Mucosa of stomach (tissue), 1 donor: ENCODE results near the gene PHF5A.
"Not testable (repeated sequence)": the region's sequence is repeated elsewhere in the genome, so short reads cannot be mapped to it uniquely, and the experiment has no call there.

Experiments
- H3K27me3 ChIP-seq: one replicate; pipeline ENCODE4 v1.7.0; 2013; ENCODE audit warnings: mild to moderate bottlenecking, low read length; ENCODE audit not compliant: control insufficient read depth, insufficient read depth
- H3K36me3 ChIP-seq: one replicate; pipeline ENCODE4 v1.7.0; 2013; ENCODE audit warnings: low read length; ENCODE audit not compliant: control insufficient read depth, insufficient read depth
- H3K4me1 ChIP-seq: one replicate; pipeline ENCODE4 v1.7.0; 2013; ENCODE audit warnings: mild to moderate bottlenecking, low read length; ENCODE audit not compliant: control insufficient read depth, insufficient read depth
- H3K4me3 ChIP-seq: one replicate; pipeline ENCODE4 v1.7.0; 2013; ENCODE audit warnings: low read length
- H3K9ac ChIP-seq: one replicate; pipeline ENCODE4 v1.7.0; 2013; ENCODE audit warnings: mild to moderate bottlenecking, low read length, moderate library complexity
- H3K9me3 ChIP-seq: one replicate; pipeline ENCODE4 v1.7.0; 2013; ENCODE audit warnings: mild to moderate bottlenecking, low read length, moderate library complexity; ENCODE audit not compliant: control insufficient read depth
- donor health status: Pancreatic carcinoma.

Gene PHF5A

DNA sequence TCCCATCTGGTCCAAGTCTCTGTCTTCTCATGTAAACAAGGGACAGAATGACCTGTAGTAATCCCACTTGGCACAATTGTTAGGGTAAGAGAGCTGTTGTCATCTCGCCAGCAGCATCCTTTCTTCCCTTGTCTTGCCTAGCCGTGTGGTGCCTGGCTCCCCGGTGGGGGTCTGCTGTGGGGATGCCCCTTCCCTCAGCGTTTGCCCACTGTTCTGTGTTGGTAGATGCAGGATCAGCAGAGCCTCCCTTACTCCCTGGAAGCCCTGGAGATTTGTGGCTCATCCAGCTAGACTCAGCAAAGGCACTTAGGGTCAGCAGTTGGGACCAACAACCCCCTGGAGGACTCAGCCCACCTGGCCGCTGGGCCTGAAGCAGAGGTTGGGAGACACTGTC, 13.4 kb upstream of the PHF5A start:
- peaks cover 26% of the 10 kb centered on the region for H3K4me1 ChIP-seq
- H3K9me3 ChIP-seq, result no peaks in the 10 kb centered on the region
- no peak overlapping the region for H3K4me3 ChIP-seq
- H3K9ac ChIP-seq, result no peak overlapping the region
- no peaks in the 10 kb centered on the region for H3K27me3 ChIP-seq
- H3K36me3 ChIP-seq, result no peaks in the 10 kb centered on the region

DNA sequence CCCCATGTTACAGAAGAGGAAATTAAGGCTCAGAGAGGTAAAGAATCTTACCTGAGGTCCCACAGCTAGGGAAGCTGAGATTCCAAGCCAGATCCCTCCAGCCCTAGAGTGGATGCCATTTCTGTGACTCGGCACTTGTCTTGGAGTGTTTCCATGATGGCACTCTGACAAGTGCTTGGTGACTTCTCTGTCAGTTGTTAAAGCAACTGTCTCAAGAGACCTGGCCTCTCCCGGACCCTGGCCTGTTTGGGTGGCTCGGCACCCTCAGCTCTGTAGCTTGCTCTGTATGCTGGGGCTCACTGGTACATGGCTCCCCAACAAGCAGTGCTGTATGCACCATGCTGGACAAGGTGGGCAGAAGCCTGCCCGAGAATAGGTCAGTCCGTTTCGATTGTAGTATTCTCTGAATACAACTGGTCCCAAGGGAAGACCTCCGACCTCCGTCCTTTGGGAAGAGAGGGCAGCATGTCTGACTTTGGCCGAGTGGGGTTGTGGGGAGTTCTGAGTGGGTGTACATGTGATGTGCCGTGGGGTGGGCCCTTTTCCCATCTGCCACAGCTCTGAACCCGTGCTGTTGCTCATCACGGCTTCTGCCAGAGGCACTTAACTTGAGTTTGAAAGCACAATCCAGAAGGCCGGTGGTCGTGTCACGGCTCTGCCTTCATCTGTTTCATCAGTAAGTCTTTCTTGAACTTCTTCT, 12.8 kb upstream of the PHF5A start:
- Histone ChIP-seq H3K27me3 (no peaks in the 10 kb centered on the region), H3K9me3 (no peaks in the 10 kb centered on the region), H3K9ac (no peak overlapping the region), H3K36me3 (no peaks in the 10 kb centered on the region), H3K4me1 (peaks cover 21% of the 10 kb centered on the region), H3K4me3 (no peak overlapping the region)

DNA sequence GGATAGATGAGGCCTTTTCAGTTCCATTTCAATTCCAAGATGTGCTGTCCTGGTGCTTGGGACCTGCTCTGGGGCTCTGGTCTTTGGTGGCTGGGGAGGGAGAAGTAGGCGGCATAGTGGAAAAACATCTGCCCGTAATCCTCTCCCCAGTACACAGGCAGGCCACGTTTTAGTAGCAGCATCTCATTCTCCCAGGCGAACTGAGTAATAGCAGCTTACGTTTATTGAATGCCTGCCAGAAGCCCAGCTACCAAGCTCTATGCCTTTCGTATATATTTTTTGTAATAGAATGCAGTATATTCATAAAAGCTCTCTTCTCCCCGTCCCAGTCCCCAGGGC, 11.9 kb upstream of the PHF5A start:
- no peaks in the 10 kb centered on the region for H3K36me3 ChIP-seq
- H3K4me3 ChIP-seq, result no peak overlapping the region
- no peaks in the 10 kb centered on the region for H3K27me3 ChIP-seq
- H3K4me1 ChIP-seq, result peaks cover 14% of the 10 kb centered on the region
- H3K9me3 ChIP-seq, result no peaks in the 10 kb centered on the region
- H3K9ac ChIP-seq, result peak overlapping the region; percentile 13

DNA sequence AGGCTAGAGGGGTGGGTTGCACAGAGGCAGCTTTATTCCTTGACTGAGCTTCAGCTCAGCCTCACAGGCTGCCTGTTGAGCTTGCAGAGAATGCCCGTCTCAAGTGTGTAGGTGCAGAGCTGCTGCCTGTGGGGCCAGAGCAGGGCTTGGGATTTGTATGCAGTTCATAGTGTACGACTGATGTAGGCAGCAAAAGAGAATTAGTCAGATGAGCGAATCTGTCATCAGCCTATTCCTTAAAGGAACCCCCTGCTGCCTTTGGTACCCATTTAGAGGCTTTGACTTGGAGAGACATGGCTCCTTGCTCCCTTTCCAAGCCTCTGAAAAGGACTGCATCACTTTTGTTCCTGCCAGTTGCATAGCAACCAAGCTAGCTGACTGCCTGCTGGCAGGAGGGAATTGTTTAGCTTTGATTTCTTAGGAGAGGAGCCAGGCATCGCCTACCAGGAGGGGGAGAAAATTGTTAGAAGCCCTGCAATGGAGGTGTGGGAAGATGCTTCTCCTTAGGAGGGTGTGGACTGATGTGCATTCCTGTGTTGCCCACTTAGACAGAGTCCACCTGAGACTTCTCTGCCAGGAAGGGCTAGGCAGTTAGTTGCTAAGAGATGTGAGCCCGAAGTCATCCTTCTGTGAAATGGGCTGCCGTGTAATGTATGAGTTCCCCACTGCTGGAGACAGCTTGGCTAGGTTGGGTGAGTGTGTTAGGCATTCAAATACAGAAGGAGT, 11.3 kb upstream of the PHF5A start:
- Histone ChIP-seq H3K27me3 (no peaks in the 10 kb centered on the region), H3K4me3 (no peak overlapping the region), H3K36me3 (no peaks in the 10 kb centered on the region), H3K9ac (peak overlapping the region; percentile 13), H3K4me1 (peaks cover 14% of the 10 kb centered on the region), H3K9me3 (no peaks in the 10 kb centered on the region)

- no peaks in the 10 kb centered on the region for H3K27me3 ChIP-seq
- peaks cover 8% of the 10 kb centered on the region for H3K4me1 ChIP-seq
- no peak overlapping the region for H3K4me3 ChIP-seq
- no peaks in the 10 kb centered on the region for H3K9me3 ChIP-seq
- no peaks in the 10 kb centered on the region for H3K36me3 ChIP-seq
- no peak overlapping the region for H3K9ac ChIP-seq
Observed at GRCh38 chr22:41478891-41479521, 10.5 kb upstream of the PHF5A start.

GRCh38 chr22:41478473-41478872, 10.0 kb upstream of the PHF5A start:
- Histone ChIP-seq H3K27me3 (no peaks in the 10 kb centered on the region), H3K4me1 (peaks cover 8% of the 10 kb centered on the region), H3K9ac (no peak overlapping the region), H3K36me3 (no peaks in the 10 kb centered on the region), H3K9me3 (no peaks in the 10 kb centered on the region), H3K4me3 (no peak overlapping the region)

DNA sequence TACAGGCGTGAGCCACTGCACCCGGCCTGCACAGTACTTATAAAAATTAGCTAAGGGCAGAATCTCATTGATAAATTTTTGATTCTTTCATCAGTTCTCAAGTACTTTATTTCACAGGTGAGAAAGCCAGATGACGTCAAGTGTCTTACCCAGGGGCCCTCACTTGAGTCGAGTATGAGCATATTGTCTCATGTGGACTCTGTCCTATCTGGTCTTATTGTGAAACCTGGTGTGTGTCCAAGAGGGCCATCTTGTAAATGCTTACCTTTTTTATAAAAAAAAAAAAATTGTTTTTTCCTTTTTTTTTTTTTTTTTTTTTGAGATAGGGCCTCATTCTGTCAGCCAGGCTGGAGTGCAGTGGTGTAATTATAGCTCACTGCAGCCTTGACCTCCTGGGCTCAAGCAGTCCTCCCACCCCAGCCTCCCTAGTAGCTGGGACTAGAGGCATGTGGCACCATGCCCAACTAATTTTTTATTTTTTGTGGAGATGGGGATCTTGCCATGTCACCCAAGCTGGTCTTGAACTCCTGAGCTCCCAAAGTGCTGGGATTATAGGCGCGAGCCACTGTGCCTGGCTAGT, 6.5 kb upstream of the PHF5A start:
- Histone ChIP-seq H3K4me3 (no peak overlapping the region), H3K27me3 (no peaks in the 10 kb centered on the region), H3K36me3 (no peaks in the 10 kb centered on the region), H3K4me1 (peaks cover 22% of the 10 kb centered on the region), H3K9me3 (no peaks in the 10 kb centered on the region), H3K9ac (no peak overlapping the region)

GRCh38 chr22:41471568-41471967, 3.1 kb upstream of the PHF5A start:
- Histone ChIP-seq H3K9me3 (no peaks in the 10 kb centered on the region), H3K36me3 (no peaks in the 10 kb centered on the region), H3K27me3 (no peaks in the 10 kb centered on the region), H3K9ac (no peak overlapping the region), H3K4me1 (peaks cover 27% of the 10 kb centered on the region), H3K4me3 (no peak overlapping the region)

GRCh38 chr22:41470886-41471285, 2.4 kb upstream of the PHF5A start:
- Histone ChIP-seq H3K4me3 (no peak overlapping the region), H3K4me1 (peaks cover 27% of the 10 kb centered on the region)

GRCh38 chr22:41469218-41469851, 843 bp upstream of the PHF5A start:
- H3K9ac ChIP-seq, result peak overlapping the region; percentile 94
- H3K4me3 ChIP-seq, result peak overlapping the region; percentile 83
- H3K36me3 ChIP-seq, result no peaks in the 10 kb centered on the region
- peaks cover 27% of the 10 kb centered on the region for H3K4me1 ChIP-seq
- H3K9me3 ChIP-seq, result no peaks in the 10 kb centered on the region
- no peaks in the 10 kb centered on the region for H3K27me3 ChIP-seq

More at GRCh38 chr22:41470886-41471285, 2.4 kb upstream of the PHF5A start:
- H3K27me3 ChIP-seq, result no peaks in the 10 kb centered on the region
- no peak overlapping the region for H3K9ac ChIP-seq
- H3K36me3 ChIP-seq, result no peaks in the 10 kb centered on the region
- no peaks in the 10 kb centered on the region for H3K9me3 ChIP-seq

- H3K27me3 ChIP-seq, result no peaks in the 10 kb centered on the region
- no peak overlapping the region for H3K9ac ChIP-seq
- no peak overlapping the region for H3K4me3 ChIP-seq
- H3K9me3 ChIP-seq, result no peaks in the 10 kb centered on the region
- H3K4me1 ChIP-seq, result no peaks in the 10 kb centered on the region
- H3K36me3 ChIP-seq, result no peaks in the 10 kb centered on the region
Observed at GRCh38 chr22:41461901-41462300, 6.6 kb downstream of the PHF5A start.

- H3K9me3 ChIP-seq, H3K4me3 ChIP-seq, H3K9ac ChIP-seq, H3K4me1 ChIP-seq, H3K36me3 ChIP-seq, H3K27me3 ChIP-seq: not testable (repeated sequence)
Observed at GRCh38 chr22:41460071-41460470, 8.4 kb downstream of the PHF5A start.
